Activated CD8-positive, alpha-beta memory T cell treated with anti-CD3 and anti-CD28 coated beads for 36 hours (primary cell): ENCODE results near the gene BST2. TPM values are rescaled to one million over a fixed set of nuclear protein-coding genes. Genes with fewer than 3 reads are reported as not detected.

Experiments used
- CTCF ChIA-PET: fragments of 350-600 bp; sonication (Branson Sonifier 250); formaldehyde crosslinking; loops from one replicate; lab custom pipeline; 2021; ENCODE audit warnings: antibody characterized with exemption; lab: Charles Lee
- POLR2A ChIA-PET: fragments of 350-600 bp; sonication (Branson Sonifier 250); formaldehyde crosslinking; loops from one replicate; lab custom pipeline; 2021; ENCODE audit warnings: antibody characterized with exemption; lab: Charles Lee
- total RNA-seq, 2 experiments: library from RNA; stranded (reverse); gene quantifications; one replicate each; pipeline ENCODE4 v1.2.3, GENCODE V29; 2021

The BST2 gene
- total RNA-seq, 2 experiments from 2014 or later = 121 to 126 TPM

DNA sequence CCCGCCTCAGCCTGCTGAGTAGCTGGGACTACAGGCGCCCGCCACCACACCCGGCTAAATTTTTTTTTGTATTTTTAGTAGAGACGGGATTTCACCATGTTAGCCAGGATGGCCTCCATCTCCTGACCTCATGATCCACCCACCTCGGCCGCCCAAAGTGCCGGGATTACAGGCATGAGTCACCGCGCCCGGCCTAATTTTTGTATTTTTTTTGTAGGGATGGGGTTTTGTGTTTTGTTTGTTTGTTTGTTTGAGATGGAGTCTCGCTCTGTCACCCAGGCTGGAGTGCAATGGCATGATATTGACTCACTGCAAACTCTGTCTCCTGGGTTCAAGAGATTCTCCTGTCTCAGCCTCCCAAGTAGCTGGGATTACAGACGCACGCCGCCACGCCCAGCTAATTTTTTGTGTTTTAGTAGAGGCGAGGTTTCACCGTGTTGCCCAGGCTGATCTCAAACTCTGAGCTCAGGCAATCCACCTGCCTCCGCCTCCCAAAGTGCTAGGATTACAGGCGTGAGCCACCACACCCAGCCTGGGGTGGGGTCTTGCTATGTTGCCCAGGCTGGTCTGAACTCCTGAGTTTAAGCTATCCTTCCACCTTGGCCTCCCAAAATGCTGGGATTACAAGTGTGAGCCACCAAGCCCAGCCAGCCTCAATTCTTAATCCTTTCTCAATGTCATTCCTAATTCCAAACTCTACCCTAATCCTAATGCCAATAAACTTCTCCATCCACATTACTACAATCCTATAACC lies 41.4 kb downstream of the BST2 start:
- POLR2A ChIA-PET = interaction anchor here (0.6 to 0.7 kb wide), 2 partner anchors 19 to 495 kb away, joined by 3 to 4 read pairs; no protein-coding TSS in a partner anchor
- CTCF ChIA-PET = interaction anchor here (0.7 kb wide), 2 partner anchors 311 to 587 kb away, joined by 3 to 5 read pairs; no protein-coding TSS in a partner anchor

DNA sequence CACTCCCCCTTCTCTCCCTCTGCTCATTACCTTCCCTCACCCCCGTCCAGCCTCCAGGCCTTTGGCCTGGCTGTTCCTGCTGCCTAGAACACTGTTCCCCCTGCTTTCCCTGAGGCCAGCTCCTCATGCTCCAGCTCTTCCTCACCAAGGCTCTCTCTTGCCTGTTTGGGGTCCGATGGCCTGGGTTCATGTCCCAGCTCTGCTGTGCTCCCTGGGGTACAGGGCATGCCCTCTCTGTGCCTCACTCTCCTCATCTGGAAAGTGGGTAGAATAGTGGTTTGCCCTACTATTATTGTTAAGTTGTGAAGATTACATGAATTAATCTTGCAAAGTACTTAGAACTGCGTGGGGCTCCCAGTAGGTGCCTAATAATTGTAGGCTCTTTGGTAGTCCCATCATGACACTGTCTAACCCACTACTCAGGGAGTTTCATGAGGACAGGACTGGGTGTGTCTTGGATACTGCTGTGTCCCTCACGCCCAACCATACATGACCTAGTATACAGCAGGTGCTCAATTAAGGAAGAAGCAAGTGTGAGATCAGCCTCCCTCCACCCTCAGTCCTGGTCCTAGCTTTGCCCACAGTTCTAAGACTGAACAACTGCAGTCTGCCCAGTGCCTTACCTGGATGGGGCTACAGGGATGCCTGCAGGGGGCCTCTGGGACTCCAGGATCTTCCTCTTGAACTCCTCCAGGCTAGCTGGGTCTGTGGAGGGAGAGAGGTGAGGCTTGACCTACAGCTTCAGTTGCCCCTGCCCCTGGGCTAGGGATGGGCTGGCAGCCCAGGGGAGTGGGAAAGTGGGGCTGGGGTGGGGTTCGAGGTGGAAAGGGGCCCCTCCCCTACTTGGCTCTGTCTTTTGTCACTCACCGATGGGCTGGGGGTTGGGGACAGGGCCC lies 45.3 kb downstream of the BST2 start:
- ChIA-PET CTCF (no interaction called here), POLR2A (no interaction called here)

GRCh38 chr19:17358395-17358794 lies 47.0 kb downstream of the BST2 start:
- ChIA-PET CTCF (no interaction called here), POLR2A (no interaction called here)

DNA sequence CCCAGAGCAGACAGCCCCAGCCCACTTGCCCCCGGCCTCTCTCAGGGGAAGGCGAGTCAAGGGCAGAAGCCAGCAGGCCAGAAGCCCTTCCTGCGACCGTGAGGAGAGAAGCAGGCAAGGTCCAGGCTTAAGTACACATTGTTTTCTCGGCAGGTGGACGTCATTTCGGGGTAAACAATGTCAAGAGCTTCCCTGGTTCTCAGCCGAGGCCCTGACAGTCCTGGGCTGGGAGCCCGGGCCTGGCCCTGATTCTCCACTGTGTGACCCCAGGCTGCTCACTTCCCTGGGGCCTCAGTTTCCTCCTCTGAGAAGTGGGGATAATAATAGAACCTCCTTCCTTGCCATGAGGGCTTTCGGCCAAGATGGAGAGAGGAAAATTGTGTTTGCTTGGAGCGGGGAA lies 47.7 kb downstream of the BST2 start:
- ChIA-PET CTCF (interaction anchor here (0.6 kb wide), 1 partner anchor 1609 kb away, joined by 3 read pairs; no protein-coding TSS in a partner anchor), POLR2A (no interaction called here)

GRCh38 chr19:17357078-17357666 lies 48.3 kb downstream of the BST2 start:
- CTCF ChIA-PET = no interaction called here

DNA sequence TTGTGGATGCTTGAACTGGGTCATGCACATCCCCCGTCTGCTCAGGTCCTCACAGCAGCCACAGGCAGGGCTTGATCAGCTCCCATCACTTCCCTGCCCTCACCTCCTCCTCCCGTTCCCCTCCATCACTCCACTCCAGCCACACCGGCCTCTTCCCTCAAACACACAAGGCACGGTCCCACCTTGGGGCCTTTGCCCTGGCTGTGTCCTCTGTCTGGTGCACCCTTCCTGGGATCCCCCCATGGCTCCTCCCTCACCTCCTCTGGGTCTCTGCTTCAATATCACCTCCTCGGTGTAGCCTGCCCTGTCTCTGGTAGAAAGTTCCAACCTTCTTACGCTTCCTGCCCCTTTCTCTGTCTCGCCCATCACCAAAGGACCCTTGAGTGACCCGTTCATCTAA lies 52.0 kb downstream of the BST2 start:
- POLR2A ChIA-PET = no interaction called here
- CTCF ChIA-PET = no interaction called here

More at GRCh38 chr19:17357078-17357666, 48.3 kb downstream of the BST2 start:
- POLR2A ChIA-PET = no interaction called here

Other genes with a start within 250 kb of the BST2 start
- gene USE1, start 190.3 kb downstream of the BST2 start, total RNA-seq = 10 to 100 TPM; 25.7 to 26.4 TPM
- 10 to 100 TPM; 20.4 to 22.9 TPM for gene OCEL1, start 179.4 kb downstream of the BST2 start, total RNA-seq
- gene NR2F6, start 159.7 kb downstream of the BST2 start, total RNA-seq = 10 to 100 TPM in 1 of 2 experiments, 1 to 10 TPM in 1; 9.7 to 10.3 TPM
- under 1 TPM in 1 of 2 experiments, not detected in 1; 0.06 TPM for gene USHBP1, start 140.9 kb downstream of the BST2 start, total RNA-seq
- 100 to 1,000 TPM; 129 to 131 TPM for gene BABAM1, start 138.2 kb downstream of the BST2 start, total RNA-seq
- gene ANKLE1, start 123.7 kb downstream of the BST2 start, total RNA-seq = 10 to 100 TPM; 20.6 to 21.0 TPM
- 1 to 10 TPM; 4.9 to 5.6 TPM for gene ABHD8, start 102.2 kb downstream of the BST2 start, total RNA-seq
- 100 to 1,000 TPM; 126 to 132 TPM for gene MRPL34, start 99.8 kb downstream of the BST2 start, total RNA-seq
- 10 to 100 TPM; 44.1 to 45.9 TPM for gene DDA1, start 96.1 kb downstream of the BST2 start, total RNA-seq
- gene ANO8, start 70.8 kb downstream of the BST2 start, total RNA-seq = 1 to 10 TPM; 3.2 TPM
- 10 to 100 TPM; 55.8 to 56.8 TPM for gene GTPBP3, start 68.1 kb downstream of the BST2 start, total RNA-seq
- gene PLVAP, start 28.3 kb downstream of the BST2 start, total RNA-seq = not detected
- gene CCDC194, start 11.4 kb downstream of the BST2 start, total RNA-seq = 1 to 10 TPM; 1.3 to 1.4 TPM
- 10 to 100 TPM; 36.1 to 38.2 TPM for gene MVB12A, start 14.4 kb upstream of the BST2 start, total RNA-seq
- gene TMEM221, start 43.0 kb upstream of the BST2 start, total RNA-seq = not detected
- gene NXNL1, start 55.3 kb upstream of the BST2 start, total RNA-seq = not detected
- 1 to 10 TPM; 2.5 to 3.2 TPM for gene SLC27A1, start 64.9 kb upstream of the BST2 start, total RNA-seq
- gene PGLS, start 106.0 kb upstream of the BST2 start, total RNA-seq = 10 to 100 TPM; 57.9 to 61.9 TPM
- gene COLGALT1, start 150.0 kb upstream of the BST2 start, total RNA-seq = 100 to 1,000 TPM in 1 of 2 experiments, 10 to 100 TPM in 1; 97.2 to 100 TPM